Right lobe of liver (tissue), 4 donors: ENCODE results near the gene GRIN2C.

Experiments used
- POLR2A ChIP-seq: fragments of 450-650 bp; IDR thresholded peaks from one replicate; pipeline ENCODE4 v1.6.1; 2017; ENCODE audit warnings: antibody characterized with exemption, mild to moderate bottlenecking
- TF ChIP-seq, protein P1 (sequence below), 4 donors: fragments of 200-600 bp in 3 of 4; fragments of 450-650 bp in 1 of 4; IDR thresholded peaks; one replicate each; pipeline versions ENCODE4 v1.5.1 to v1.8.0; 2016 to 2022; ENCODE audit warnings: antibody characterized with exemption in 4 of 4, mild to moderate bottlenecking in 2 of 4
- donor health status: DM: no; HTN: no; CAD: no.
- donor health status: DM: no; HTN: no; CAD: no.
- donor health status: DM: no; HTN: yes; CAD: no.

DNA sequence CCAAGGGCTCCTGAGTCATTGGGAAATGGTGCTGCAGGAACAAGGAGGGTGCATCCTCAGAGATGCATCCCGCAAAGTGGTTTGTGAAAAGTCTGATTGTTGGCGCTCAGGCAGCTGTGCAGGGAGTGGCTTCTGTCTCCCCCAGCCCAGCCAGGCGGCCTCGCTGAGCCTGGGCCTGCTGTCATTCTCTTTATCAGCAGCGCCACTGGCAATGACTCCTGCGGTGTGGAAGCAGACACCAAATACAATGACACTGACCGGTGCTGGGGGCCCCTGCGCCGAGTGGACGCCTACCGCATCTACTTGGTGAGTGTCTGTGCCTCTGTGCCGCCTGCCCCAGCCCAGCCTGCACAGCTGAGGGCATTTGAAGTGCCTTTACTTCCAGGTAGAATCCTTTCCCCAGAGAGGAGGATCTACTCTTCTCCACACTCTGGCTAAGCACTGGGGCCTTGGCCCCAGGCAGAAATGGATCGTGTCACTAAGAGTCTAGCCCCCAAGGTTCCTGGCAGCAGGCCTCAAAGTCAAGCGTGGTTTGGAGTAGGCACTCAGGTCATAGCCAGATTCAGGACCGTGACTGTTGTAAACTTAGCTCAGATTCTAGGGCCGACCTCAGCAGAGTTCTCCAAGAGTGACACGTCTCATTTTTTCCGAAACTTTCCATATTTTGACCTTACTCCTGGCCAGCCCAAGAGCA is 64.2 kb downstream of the GRIN2C start:
- TF ChIP-seq, protein P1, sequence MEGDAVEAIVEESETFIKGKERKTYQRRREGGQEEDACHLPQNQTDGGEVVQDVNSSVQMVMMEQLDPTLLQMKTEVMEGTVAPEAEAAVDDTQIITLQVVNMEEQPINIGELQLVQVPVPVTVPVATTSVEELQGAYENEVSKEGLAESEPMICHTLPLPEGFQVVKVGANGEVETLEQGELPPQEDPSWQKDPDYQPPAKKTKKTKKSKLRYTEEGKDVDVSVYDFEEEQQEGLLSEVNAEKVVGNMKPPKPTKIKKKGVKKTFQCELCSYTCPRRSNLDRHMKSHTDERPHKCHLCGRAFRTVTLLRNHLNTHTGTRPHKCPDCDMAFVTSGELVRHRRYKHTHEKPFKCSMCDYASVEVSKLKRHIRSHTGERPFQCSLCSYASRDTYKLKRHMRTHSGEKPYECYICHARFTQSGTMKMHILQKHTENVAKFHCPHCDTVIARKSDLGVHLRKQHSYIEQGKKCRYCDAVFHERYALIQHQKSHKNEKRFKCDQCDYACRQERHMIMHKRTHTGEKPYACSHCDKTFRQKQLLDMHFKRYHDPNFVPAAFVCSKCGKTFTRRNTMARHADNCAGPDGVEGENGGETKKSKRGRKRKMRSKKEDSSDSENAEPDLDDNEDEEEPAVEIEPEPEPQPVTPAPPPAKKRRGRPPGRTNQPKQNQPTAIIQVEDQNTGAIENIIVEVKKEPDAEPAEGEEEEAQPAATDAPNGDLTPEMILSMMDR (IDR thresholded peaks at IDR 0.05) = no peak
- no peak for TF ChIP-seq POLR2A
